SH-SY5Y (cell line): Measurements from ENCODE around the gene TRAF3.

ENCODE experiments used
- GATA2 ChIP-seq: IDR thresholded peaks from 2 replicates; pipeline ENCODE4 v1.6.1; 2011; ENCODE audit warnings: mild to moderate bottlenecking, low read depth, low read length
- GATA3 ChIP-seq: IDR thresholded peaks from 2 replicates; pipeline ENCODE4 v1.6.1; 2011; ENCODE audit warnings: low read depth, mild to moderate bottlenecking, low read length, moderate library complexity

TRAF3 gene

GRCh38 chr14:102779084-102779462 lies 1.8 kb downstream of the TRAF3 start:
- TF ChIP-seq GATA2 = no peak
- TF ChIP-seq GATA3 = no peak

- TF ChIP-seq GATA2 = no peak
- no peak for TF ChIP-seq GATA3
Observed at GRCh38 chr14:102779574-102780315, 2.5 kb downstream of the TRAF3 start.

- TF ChIP-seq GATA2 (no peak), GATA3 (no peak)
Observed at GRCh38 chr14:102781063-102781462, 3.8 kb downstream of the TRAF3 start.

- TF ChIP-seq GATA2 (no peak), GATA3 (no peak)
Observed at GRCh38 chr14:102782974-102783373, 5.7 kb downstream of the TRAF3 start.

- TF ChIP-seq GATA3 = no peak
- TF ChIP-seq GATA2 = no peak
Observed at GRCh38 chr14:102784892-102785594, 7.8 kb downstream of the TRAF3 start.

- no peak for TF ChIP-seq GATA2
- TF ChIP-seq GATA3 = no peak
Observed at GRCh38 chr14:102785595-102785963, 8.3 kb downstream of the TRAF3 start.

GRCh38 chr14:102786768-102787167 lies 9.5 kb downstream of the TRAF3 start:
- TF ChIP-seq GATA3 (no peak), GATA2 (no peak)

GRCh38 chr14:102789349-102789748 lies 12.1 kb downstream of the TRAF3 start:
- TF ChIP-seq GATA3 (no peak), GATA2 (no peak)

GRCh38 chr14:102793531-102794328 lies 16.5 kb downstream of the TRAF3 start:
- TF ChIP-seq GATA2 (no peak), GATA3 (no peak)

- TF ChIP-seq GATA3 (no peak), GATA2 (no peak)
Observed at GRCh38 chr14:102795060-102795925, 18.0 kb downstream of the TRAF3 start.

GRCh38 chr14:102796661-102797190 lies 19.5 kb downstream of the TRAF3 start:
- no peak for TF ChIP-seq GATA2
- no peak for TF ChIP-seq GATA3

- TF ChIP-seq GATA3 (no peak), GATA2 (no peak)
Observed at GRCh38 chr14:102798926-102799325, 21.7 kb downstream of the TRAF3 start.

- TF ChIP-seq GATA2 (no peak), GATA3 (no peak)
Observed at GRCh38 chr14:102799684-102800562, 22.7 kb downstream of the TRAF3 start.
